CD14-positive monocyte (primary cell): ENCODE data around the gene ARMH3. TPM values are rescaled to one million over a fixed set of nuclear protein-coding genes. Genes with fewer than 3 reads are reported as not detected.

ENCODE experiments used
- DNase-seq, 3 donors: peaks; one replicate each; pipeline ENCODE4 v3.0.0-alpha.2; 2011 to 2022
- H2AFZ ChIP-seq: 2 replicates; pipeline ENCODE4 v1.6.0; 2012; ENCODE audit warnings: mild to moderate bottlenecking, low read depth, low read length, inconsistent platforms; ENCODE audit not compliant: insufficient read depth, poor library complexity, severe bottlenecking
- H3K27ac ChIP-seq, 2 donors: 1 replicate in 1 of 2; 2 replicates in 1 of 2; pipeline ENCODE4 v1.5.1; 2012 to 2013; ENCODE audit warnings: low read length in 2 of 2, control low read depth in 1 of 2, inconsistent platforms in 1 of 2, low read depth in 1 of 2, mild to moderate bottlenecking in 1 of 2
- H3K27me3 ChIP-seq, 2 donors: one replicate each; pipeline versions ENCODE4 v1.6.0 to v1.6.1; 2011 to 2013; ENCODE audit warnings: low read length in 2 of 2; ENCODE audit not compliant: control insufficient read depth in 2 of 2, insufficient read depth in 2 of 2
- H3K36me3 ChIP-seq, 2 donors: replicated peaks in 1 of 2; 1 replicate in 1 of 2; 2 replicates in 1 of 2; pipeline versions ENCODE4 v1.5.1 to v1.6.1; 2012 to 2013; ENCODE audit warnings: low read length in 2 of 2, control low read depth in 1 of 2, inconsistent platforms in 1 of 2, mild to moderate bottlenecking in 1 of 2; ENCODE audit not compliant: insufficient read depth in 2 of 2, control insufficient read depth in 1 of 2
- H3K4me1 ChIP-seq, 2 donors: 1 replicate in 1 of 2; 2 replicates in 1 of 2; pipeline versions ENCODE4 v1.5.1 to v1.6.1; 2012 to 2013; ENCODE audit warnings: low read length in 2 of 2, control low read depth in 1 of 2, inconsistent platforms in 1 of 2, mild to moderate bottlenecking in 1 of 2, moderate library complexity in 1 of 2; ENCODE audit not compliant: insufficient read depth in 2 of 2, control insufficient read depth in 1 of 2
- H3K4me2 ChIP-seq: replicated peaks from 2 replicates; pipeline ENCODE3; 2012; ENCODE audit warnings: low read length, moderate library complexity, mild to moderate bottlenecking; ENCODE audit not compliant: poor library complexity, severe bottlenecking; ENCODE audit errors: extremely low read depth
- H3K4me3 ChIP-seq, 3 experiments: fragments of 200-600 bp in 1 of 3; sonication (generic) in 1 of 3; replicated peaks in 1 of 3; 1 replicate in 2 of 3; 2 replicates in 1 of 3; pipeline ENCODE4 v1.5.1; 2011 to 2013; ENCODE audit warnings: low read length in 3 of 3, mild to moderate bottlenecking in 3 of 3, control low read depth in 2 of 3, low read depth in 2 of 3, inconsistent platforms in 1 of 3, moderate library complexity in 1 of 3
- H3K79me2 ChIP-seq: 2 replicates; pipeline ENCODE4 v1.6.0; 2012; ENCODE audit warnings: mild to moderate bottlenecking, control low read depth, inconsistent platforms, low read length, moderate library complexity; ENCODE audit not compliant: insufficient read depth
- H3K9ac ChIP-seq: 2 replicates; pipeline ENCODE4 v1.6.0; 2017; ENCODE audit warnings: low read length, mild to moderate bottlenecking; ENCODE audit not compliant: insufficient read depth, poor library complexity, severe bottlenecking
- H3K9me3 ChIP-seq, 2 donors: replicated peaks in 1 of 2; 1 replicate in 1 of 2; 2 replicates in 1 of 2; pipeline versions ENCODE4 v1.5.1 to v1.6.1; 2012 to 2013; ENCODE audit warnings: low read length in 2 of 2, control low read depth in 1 of 2; ENCODE audit not compliant: control insufficient read depth in 1 of 2, insufficient read depth in 1 of 2
- H4K20me1 ChIP-seq: 2 replicates; pipeline ENCODE4 v1.6.0; 2012; ENCODE audit warnings: mild to moderate bottlenecking, low read length, control low read depth, moderate library complexity; ENCODE audit not compliant: insufficient read depth
- H3K27ac Mint-ChIP-seq, 7 donors: one replicate each; pipeline ENCODE4 v1.8.0; 2020; ENCODE audit warnings: mild to moderate bottlenecking in 7 of 7, mixed read lengths in 7 of 7, moderate library complexity in 6 of 7, inconsistent platforms in 2 of 7
- H3K27me3 Mint-ChIP-seq, 3 donors: one replicate each; pipeline ENCODE4 v1.8.0; 2021 to 2022; ENCODE audit warnings: low read depth in 3 of 3, mild to moderate bottlenecking in 3 of 3, mixed read lengths in 3 of 3, moderate library complexity in 3 of 3, inconsistent platforms in 1 of 3
- H3K36me3 Mint-ChIP-seq, 2 donors: one replicate each; pipeline ENCODE4 v1.8.0; 2020; ENCODE audit warnings: mixed read lengths in 2 of 2, inconsistent platforms in 1 of 2, mild to moderate bottlenecking in 1 of 2
- H3K4me1 Mint-ChIP-seq: one replicate; pipeline ENCODE4 v1.8.0; 2020; ENCODE audit warnings: mild to moderate bottlenecking, mixed read lengths
- H3K4me3 Mint-ChIP-seq, 2 donors: one replicate each; pipeline ENCODE4 v1.8.0; 2020; ENCODE audit warnings: mild to moderate bottlenecking in 2 of 2, mixed read lengths in 2 of 2, moderate library complexity in 1 of 2
- H3K9me3 Mint-ChIP-seq, 7 donors: one replicate each; pipeline ENCODE4 v1.8.0; 2020 to 2022; ENCODE audit warnings: mixed read lengths in 7 of 7, mild to moderate bottlenecking in 6 of 7, moderate library complexity in 6 of 7, inconsistent platforms in 2 of 7
- WGBS: methylation state at CpG from one replicate; pipeline ENCODE4 v1.1.5; 2013; ENCODE audit warnings: missing lambda C conversion rate; ENCODE audit not compliant: insufficient coverage; 5-methylcytosine and 5-hydroxymethylcytosine counted together
- intact Hi-C, 2 donors: fragments of 100-400 bp; cut with micrococcal nuclease; formaldehyde crosslinking; loops; one replicate each; pipeline versions ENCODE4 v1.15.0 to v1.15.1; 2023
- polyA plus RNA-seq, 3 donors: library from polyadenylated mRNA; depleted of rRNA in 1 of 3; unstranded in 2 of 3; stranded (reverse) in 1 of 3; fragments of 300-500 nt in 2 of 3; fragments of >200 nt in 1 of 3; fragmentation: Illumina TruSeq in 2 of 3; gene quantifications; 1 replicate in 2 of 3; 2 replicates in 1 of 3; pipeline ENCODE4 v1.2.3, GENCODE V29; 2012 to 2021
- TF ChIP-seq, protein P1 (sequence below): fragments of 200-600 bp; IDR thresholded peaks from one replicate; pipeline ENCODE4 v1.8.0; 2022; ENCODE audit warnings: antibody characterized with exemption, mild to moderate bottlenecking

Gene ARMH3
- polyA plus RNA-seq, 3 donors = 20.4 to 26.3 (median 22.1) TPM

DNA sequence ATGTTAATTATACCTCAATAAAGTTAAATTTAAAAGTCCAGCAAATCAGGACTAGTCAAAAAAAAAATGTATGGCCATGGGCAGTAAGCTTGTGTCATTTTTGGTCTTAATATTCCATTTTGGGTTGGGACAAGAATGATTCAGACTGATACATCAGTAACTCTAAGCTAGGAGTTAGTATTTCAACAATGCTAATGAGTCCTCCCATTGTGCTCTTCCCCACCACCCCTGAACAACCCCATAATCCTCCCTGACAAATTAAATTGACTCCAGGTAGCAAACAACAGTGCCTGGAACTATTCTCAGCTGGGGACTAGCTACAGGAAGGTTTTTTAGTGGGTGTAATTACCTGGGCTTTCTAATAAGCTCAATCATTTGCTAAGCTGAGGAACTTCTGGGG, 181.7 kb downstream of the ARMH3 start:
- H3K27ac Mint-ChIP-seq = no peak overlapping the region
- peaks cover 0 to 1% (median 0%) of the 10 kb centered on the region in 3 donors for H3K27me3 Mint-ChIP-seq
- Histone ChIP-seq H4K20me1 (peaks cover 35% of the 10 kb centered on the region), H3K36me3 (peaks cover 12 to 42% of the 10 kb centered on the region in 2 donors), H3K4me3 (no peak overlapping the region), H3K9ac (no peak overlapping the region), H3K4me1 (no peaks in the 10 kb centered on the region), H3K9me3 (no peaks in the 10 kb centered on the region), H3K4me2 (no peak overlapping the region), H3K27ac (no peak overlapping the region), H3K79me2 (no peaks in the 10 kb centered on the region), H3K27me3 (no peaks in the 10 kb centered on the region), H2AFZ (no peak overlapping the region)
- H3K4me3 Mint-ChIP-seq = no peak overlapping the region
- TF ChIP-seq, protein P1, sequence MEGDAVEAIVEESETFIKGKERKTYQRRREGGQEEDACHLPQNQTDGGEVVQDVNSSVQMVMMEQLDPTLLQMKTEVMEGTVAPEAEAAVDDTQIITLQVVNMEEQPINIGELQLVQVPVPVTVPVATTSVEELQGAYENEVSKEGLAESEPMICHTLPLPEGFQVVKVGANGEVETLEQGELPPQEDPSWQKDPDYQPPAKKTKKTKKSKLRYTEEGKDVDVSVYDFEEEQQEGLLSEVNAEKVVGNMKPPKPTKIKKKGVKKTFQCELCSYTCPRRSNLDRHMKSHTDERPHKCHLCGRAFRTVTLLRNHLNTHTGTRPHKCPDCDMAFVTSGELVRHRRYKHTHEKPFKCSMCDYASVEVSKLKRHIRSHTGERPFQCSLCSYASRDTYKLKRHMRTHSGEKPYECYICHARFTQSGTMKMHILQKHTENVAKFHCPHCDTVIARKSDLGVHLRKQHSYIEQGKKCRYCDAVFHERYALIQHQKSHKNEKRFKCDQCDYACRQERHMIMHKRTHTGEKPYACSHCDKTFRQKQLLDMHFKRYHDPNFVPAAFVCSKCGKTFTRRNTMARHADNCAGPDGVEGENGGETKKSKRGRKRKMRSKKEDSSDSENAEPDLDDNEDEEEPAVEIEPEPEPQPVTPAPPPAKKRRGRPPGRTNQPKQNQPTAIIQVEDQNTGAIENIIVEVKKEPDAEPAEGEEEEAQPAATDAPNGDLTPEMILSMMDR = no peak
- no peaks in the 10 kb centered on the region for H3K9me3 Mint-ChIP-seq
- intact Hi-C loops = no loop called here
- peaks cover 37 to 65% of the 10 kb centered on the region in 2 donors for H3K36me3 Mint-ChIP-seq
- DNase-seq = no peak
- no peaks in the 10 kb centered on the region for H3K4me1 Mint-ChIP-seq

DNA sequence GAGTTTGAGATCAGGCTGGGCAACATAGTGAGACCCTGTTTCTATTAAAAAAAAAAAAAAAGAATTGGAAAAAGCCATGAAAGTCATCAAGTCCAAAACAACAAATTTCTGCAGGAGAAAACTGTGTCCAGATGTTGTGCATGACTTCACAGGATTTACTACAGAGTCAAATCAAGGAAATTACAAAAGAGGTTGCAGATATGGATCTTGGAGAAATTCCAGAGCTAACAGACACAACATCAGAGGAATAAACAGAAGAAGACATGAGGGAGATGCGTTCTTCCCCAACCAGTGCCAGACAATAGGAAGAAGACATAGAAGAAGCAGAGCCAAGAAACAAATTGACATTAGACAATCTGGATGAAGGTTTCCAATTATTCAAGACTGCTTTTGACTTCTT, 188.0 kb downstream of the ARMH3 start:
- TF ChIP-seq, protein P1 = no peak
- H3K79me2 ChIP-seq = no peaks in the 10 kb centered on the region
- no peak overlapping the region for H3K4me3 ChIP-seq
- Mint-ChIP-seq H3K4me1 (no peaks in the 10 kb centered on the region), H3K27ac (no peak overlapping the region), H3K9me3 (peaks cover 1 to 6% (median 3%) of the 10 kb centered on the region in 7 donors), H3K4me3 (no peak overlapping the region), H3K36me3 (peaks cover 45 to 63% of the 10 kb centered on the region in 2 donors), H3K27me3 (no peaks in the 10 kb centered on the region)
- no peaks in the 10 kb centered on the region for H3K27me3 ChIP-seq
- H3K4me1 ChIP-seq = no peaks in the 10 kb centered on the region
- peaks cover 2 to 32% of the 10 kb centered on the region in 2 donors for H3K36me3 ChIP-seq
- DNase-seq = no peak
- no CpG with 5 or more reads among the region's 1 CpG for WGBS
- intact Hi-C loops = no loop called here
- no peaks in the 10 kb centered on the region for H3K9me3 ChIP-seq
- no peak overlapping the region for H3K9ac ChIP-seq
- H2AFZ ChIP-seq = no peak overlapping the region
- no peak overlapping the region for H3K4me2 ChIP-seq
- H4K20me1 ChIP-seq = peaks cover 15% of the 10 kb centered on the region
- H3K27ac ChIP-seq = no peak overlapping the region
